HL-60 (cell line): ENCODE measurements around the gene DDR2.

Source experiments
- DNase-seq, 2 experiments: peaks; one replicate each; pipeline ENCODE4 v3.0.0-alpha.2; 2010 to 2020; ENCODE audit warnings: low read depth in 1 of 2, low spot score in 1 of 2
- H3K27ac ChIP-seq: fragments of 250-450 bp; sonication (Bioruptor Pico); replicated peaks from 2 replicates; pipeline ENCODE4 v1.5.1; 2020; ENCODE audit warnings: mild to moderate bottlenecking, moderate library complexity
- H3K27me3 ChIP-seq: fragments of 250-450 bp; sonication (Bioruptor Pico); 2 replicates; pipeline ENCODE4 v1.5.1; 2021; ENCODE audit warnings: mild to moderate bottlenecking, moderate library complexity; ENCODE audit not compliant: insufficient read depth, poor library complexity, severe bottlenecking
- H3K4me3 ChIP-seq: replicated peaks from 2 replicates; pipeline ENCODE4 v1.5.1; 2011; ENCODE audit warnings: mild to moderate bottlenecking, control low read depth, low read length; ENCODE audit not compliant: insufficient read depth
- CTCF ChIP-seq: IDR thresholded peaks from one replicate; pipeline ENCODE4 v1.5.1; 2011; ENCODE audit warnings: low read length, control low read depth, inconsistent platforms; ENCODE audit not compliant: insufficient read depth
- GABPA ChIP-seq: IDR thresholded peaks from 2 replicates; pipeline ENCODE4 v1.6.1; 2012; ENCODE audit warnings: low read depth
- POLR2AphosphoS5 ChIP-seq: IDR thresholded peaks from 2 replicates; pipeline ENCODE4 v1.6.1; 2012; ENCODE audit warnings: low read depth
- REST ChIP-seq: IDR thresholded peaks from 2 replicates; pipeline ENCODE4 v1.6.1; 2012; ENCODE audit warnings: low read depth; ENCODE audit not compliant: insufficient replicate concordance
- SPI1 ChIP-seq: IDR thresholded peaks from 2 replicates; pipeline ENCODE4 v1.6.1; 2012; ENCODE audit warnings: low read depth, mild to moderate bottlenecking, borderline replicate concordance

The DDR2 gene

GRCh38 chr1:162682013-162682419, 49.8 kb downstream of the DDR2 start:
- DNase-seq, result no peak
- no peak overlapping the region for H3K4me3 ChIP-seq
- TF ChIP-seq REST, result no peak
- TF ChIP-seq GABPA, result no peak
- TF ChIP-seq POLR2AphosphoS5, result no peak
- TF ChIP-seq CTCF, result no peak
- no peak for TF ChIP-seq SPI1
- no peak overlapping the region for H3K27ac ChIP-seq
- no peaks in the 10 kb centered on the region for H3K27me3 ChIP-seq

GRCh38 chr1:162687870-162688269, 55.6 kb downstream of the DDR2 start:
- H3K4me3 ChIP-seq, result no peak overlapping the region
- no peak for DNase-seq
- H3K27ac ChIP-seq, result no peak overlapping the region
- H3K27me3 ChIP-seq, result no peaks in the 10 kb centered on the region
- TF ChIP-seq POLR2AphosphoS5 (no peak), CTCF (no peak), SPI1 (no peak), GABPA (no peak), REST (no peak)

DNA sequence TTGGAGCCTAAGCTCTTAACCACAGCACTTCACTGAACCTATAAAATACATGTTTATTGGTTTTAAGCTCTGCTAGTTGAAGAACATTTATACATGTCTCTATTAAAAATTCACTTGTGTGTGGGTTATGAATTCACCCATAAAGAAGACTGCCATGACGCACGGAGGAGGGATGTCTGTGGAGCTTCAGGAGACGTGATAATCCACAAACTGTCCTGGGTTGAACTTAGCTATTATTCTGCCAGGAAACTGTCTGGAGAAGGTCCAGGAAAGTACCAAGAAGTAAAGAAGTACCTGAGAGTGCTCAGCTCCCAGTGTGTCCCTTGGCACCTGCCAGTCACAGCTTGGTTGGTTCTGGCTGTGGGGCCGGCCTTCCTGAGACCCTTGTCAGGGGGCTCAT, 56.3 kb downstream of the DDR2 start:
- Histone ChIP-seq H3K27ac (no peak overlapping the region), H3K4me3 (no peak overlapping the region), H3K27me3 (no peaks in the 10 kb centered on the region)
- TF ChIP-seq CTCF (no peak), POLR2AphosphoS5 (no peak), REST (no peak), GABPA (no peak), SPI1 (no peak)
- DNase-seq, result no peak
